WTC11 (cell line): Measurements from ENCODE around the gene TBC1D8B. TPM values are rescaled to one million over a fixed set of nuclear protein-coding genes. Genes with fewer than 3 reads are reported as not detected.

ENCODE experiments used
- ATAC-seq: fragments of 200-7000 bp; cut with Tn5 transposase; 2 replicates; pipeline ENCODE4 v1.10.0; 2021; ENCODE audit warnings: mild to moderate bottlenecking, moderate library complexity
- CTCF ChIA-PET: fragments of 300-600 bp; sonication (Branson Sonifier 250); formaldehyde crosslinking; loops from one replicate; lab custom pipeline; 2021; ENCODE audit warnings: antibody characterized with exemption; lab: Charles Lee
- POLR2A ChIA-PET: fragments of 350-600 bp; sonication (Branson Sonifier 250); formaldehyde crosslinking; loops from one replicate; lab custom pipeline; 2021; ENCODE audit warnings: antibody characterized with exemption; lab: Charles Lee
- DNase-seq: peaks from one replicate; pipeline ENCODE4 v3.0.0; 2021; ENCODE audit warnings: low spot score
- H3K27ac Mint-ChIP-seq: 2 replicates; pipeline ENCODE4 v1.8.0; 2021; ENCODE audit warnings: mixed read lengths
- H3K27me3 Mint-ChIP-seq: 2 replicates; pipeline ENCODE4 v1.8.0; 2021; ENCODE audit warnings: low read depth, mild to moderate bottlenecking, moderate library complexity, mixed read lengths
- H3K36me3 Mint-ChIP-seq: 2 replicates; pipeline ENCODE4 v1.8.0; 2021; ENCODE audit warnings: mixed read lengths
- H3K4me1 Mint-ChIP-seq: 2 replicates; pipeline ENCODE4 v1.8.0; 2022; ENCODE audit warnings: mixed read lengths
- H3K4me3 Mint-ChIP-seq: 2 replicates; pipeline ENCODE4 v1.8.0; 2021; ENCODE audit warnings: mild to moderate bottlenecking, moderate library complexity, mixed read lengths
- H3K9me3 Mint-ChIP-seq: 2 replicates; pipeline ENCODE4 v1.8.0; 2021; ENCODE audit warnings: mixed read lengths
- AFF4 ChIP-seq: sonication (generic); formaldehyde crosslinking; IDR thresholded peaks from 2 replicates; pipeline ENCODE4 v1.8.1; 2023; ENCODE audit warnings: mild to moderate bottlenecking, missing genetic modification reagents, borderline replicate concordance
- AR ChIP-seq: fragments of 250-450 bp; sonication (Bioruptor Pico); IDR thresholded peaks from 2 replicates; pipeline ENCODE4 v1.9.0; 2021; ENCODE audit warnings: mild to moderate bottlenecking
- ATF6 ChIP-seq: sonication (generic); formaldehyde crosslinking; IDR thresholded peaks from 2 replicates; pipeline ENCODE4 v1.8.1; 2023; ENCODE audit warnings: mild to moderate bottlenecking, missing genetic modification reagents
- E2F1 ChIP-seq: sonication (generic); formaldehyde crosslinking; IDR thresholded peaks from 2 replicates; pipeline ENCODE4 v1.8.0; 2022; ENCODE audit warnings: mild to moderate bottlenecking, missing genetic modification reagents
- E2F5 ChIP-seq: sonication (generic); formaldehyde crosslinking; IDR thresholded peaks from 2 replicates; pipeline ENCODE4 v1.8.1; 2022; ENCODE audit warnings: mild to moderate bottlenecking, moderate library complexity, missing genetic modification reagents
- EMX1 ChIP-seq: fragments of 250-450 bp; sonication (Bioruptor Pico); IDR thresholded peaks from 2 replicates; pipeline ENCODE4 v1.8.0; 2021; ENCODE audit warnings: mild to moderate bottlenecking
- GTF2I ChIP-seq: fragments of 250-450 bp; sonication (Bioruptor Pico); conservative IDR thresholded peaks from 2 replicates; pipeline ENCODE4 v1.4.0; 2021; ENCODE audit warnings: mild to moderate bottlenecking
- JAZF1 ChIP-seq: fragments of 250-450 bp; sonication (Bioruptor Pico); IDR thresholded peaks from 2 replicates; pipeline ENCODE4 v1.9.0; 2021; ENCODE audit warnings: moderate library complexity, mild to moderate bottlenecking, inconsistent platforms
- SMAD3 ChIP-seq: sonication (generic); formaldehyde crosslinking; IDR thresholded peaks from 2 replicates; pipeline ENCODE4 v1.8.0; 2022; ENCODE audit warnings: missing genetic modification reagents, mild to moderate bottlenecking, borderline replicate concordance
- STAT6 ChIP-seq: sonication (generic); formaldehyde crosslinking; conservative IDR thresholded peaks from 2 replicates; pipeline ENCODE4 v1.8.1; 2023; ENCODE audit warnings: mild to moderate bottlenecking, low read depth, missing genetic modification reagents, moderate library complexity
- TEAD4 ChIP-seq: sonication (generic); formaldehyde crosslinking; IDR thresholded peaks from 2 replicates; pipeline ENCODE4 v1.8.0; 2022; ENCODE audit warnings: mild to moderate bottlenecking, missing genetic modification reagents
- ZBTB21 ChIP-seq: sonication (generic); formaldehyde crosslinking; IDR thresholded peaks from 2 replicates; pipeline ENCODE4 v1.8.1; 2023; ENCODE audit warnings: mild to moderate bottlenecking, missing genetic modification reagents, borderline replicate concordance
- ZNF121 ChIP-seq: sonication (generic); formaldehyde crosslinking; IDR thresholded peaks from 2 replicates; pipeline ENCODE4 v1.8.0; 2023; ENCODE audit warnings: missing genetic modification reagents
- ZNF281 ChIP-seq: sonication (generic); formaldehyde crosslinking; IDR thresholded peaks from 2 replicates; pipeline ENCODE4 v1.8.0; 2023; ENCODE audit warnings: mild to moderate bottlenecking, missing genetic modification reagents
- ZNF317 ChIP-seq: sonication (generic); formaldehyde crosslinking; IDR thresholded peaks from 2 replicates; pipeline ENCODE4 v1.8.1; 2023; ENCODE audit warnings: low read depth, mild to moderate bottlenecking, moderate library complexity, missing genetic modification reagents, borderline replicate concordance
- ZNF396 ChIP-seq: fragments of 250-450 bp; sonication (Bioruptor Pico); IDR thresholded peaks from 2 replicates; pipeline ENCODE4 v1.8.0; 2021; ENCODE audit warnings: mild to moderate bottlenecking, moderate library complexity, borderline replicate concordance
- total RNA-seq: library from RNA; stranded (reverse); gene quantifications from 3 replicates; pipeline ENCODE4 v1.2.3, GENCODE V29; 2021

The TBC1D8B gene
- total RNA-seq, 1 experiment from 2014 or later = 6.3 TPM

GRCh38 chrX:106899841-106900240, 97.4 kb downstream of the TBC1D8B start:
- H3K9me3 Mint-ChIP-seq = no peaks in the 10 kb centered on the region
- TF ChIP-seq ZNF396 (CRISPR knock-in tag) = no peak
- no peak for ATAC-seq

GRCh38 chrX:106901341-106901740, 98.9 kb downstream of the TBC1D8B start:
- POLR2A ChIA-PET = no interaction called here
- Mint-ChIP-seq H3K27me3 (no peaks in the 10 kb centered on the region), H3K36me3 (no peaks in the 10 kb centered on the region), H3K4me1 (peaks cover 8% of the 10 kb centered on the region), H3K9me3 (no peaks in the 10 kb centered on the region), H3K27ac (no peak overlapping the region), H3K4me3 (no peak overlapping the region)
- CTCF ChIA-PET = interaction anchor here (0.8 kb wide), 1 partner anchor 58 kb away, joined by 3 read pairs; no protein-coding TSS in a partner anchor
- no peak for ATAC-seq
- DNase-seq = no peak
- TF ChIP-seq AR (CRISPR knock-in tag) (no peak), E2F1 (CRISPR knock-in tag) (no peak), AFF4 (CRISPR knock-in tag) (no peak), JAZF1 (CRISPR knock-in tag) (no peak), GTF2I (CRISPR knock-in tag) (no peak), ZNF281 (CRISPR knock-in tag) (no peak), EMX1 (CRISPR knock-in tag) (no peak), ATF6 (CRISPR knock-in tag) (no peak), SMAD3 (CRISPR knock-in tag) (no peak), E2F5 (CRISPR knock-in tag) (no peak), ZBTB21 (CRISPR knock-in tag) (no peak), TEAD4 (CRISPR knock-in tag) (no peak), ZNF121 (CRISPR knock-in tag) (no peak), ZNF317 (CRISPR knock-in tag) (no peak), STAT6 (CRISPR knock-in tag) (no peak)

More at GRCh38 chrX:106899841-106900240, 97.4 kb downstream of the TBC1D8B start:
- Mint-ChIP-seq H3K4me1 (peaks cover 10% of the 10 kb centered on the region), H3K4me3 (no peak overlapping the region), H3K27ac (no peak overlapping the region), H3K27me3 (no peaks in the 10 kb centered on the region), H3K36me3 (no peaks in the 10 kb centered on the region)
- CTCF ChIA-PET = interaction anchor here (0.7 to 1.0 kb wide), 2 partner anchors 60 to 565 kb away, joined by 3 to 4 read pairs; no protein-coding TSS in a partner anchor
- POLR2A ChIA-PET = no interaction called here
- no peak for DNase-seq
